Mucosa of descending colon (tissue), 3 donors: ENCODE data around the gene SETDB2. TPM values are rescaled to one million over a fixed set of nuclear protein-coding genes. Genes with fewer than 3 reads are reported as not detected.

Source experiments
- ATAC-seq: fragments of 200-7000 bp; cut with Tn5 transposase; one replicate; pipeline ENCODE4 v1.9.1; 2020; ENCODE audit warnings: mild to moderate bottlenecking, moderate library complexity
- DNase-seq, 3 donors: peaks; one replicate each; pipeline ENCODE4 v3.0.0-alpha.2; 2020
- H3K36me3 ChIP-seq: fragments of 200-600 bp; one replicate; pipeline ENCODE4 v1.8.0; 2021; ENCODE audit warnings: low read depth, mild to moderate bottlenecking
- H3K4me1 ChIP-seq: fragments of 200-600 bp; one replicate; pipeline ENCODE4 v1.8.0; 2021; ENCODE audit warnings: low read depth, mild to moderate bottlenecking
- H3K4me3 ChIP-seq: fragments of 200-600 bp; one replicate; pipeline ENCODE4 v1.8.0; 2021; ENCODE audit warnings: mild to moderate bottlenecking
- H3K9me3 ChIP-seq: fragments of 200-600 bp; one replicate; pipeline ENCODE4 v1.8.0; 2021; ENCODE audit warnings: mild to moderate bottlenecking
- intact Hi-C, 2 donors: fragments of 100-400 bp; cut with DNase I in 1 of 2; cut with micrococcal nuclease in 1 of 2; formaldehyde crosslinking; loops; one replicate each; pipeline versions ENCODE4 v1.11.0 to v1.11.1; 2022; cut with DNase I, micrococcal nuclease
- total RNA-seq, 3 donors: library from RNA; stranded (reverse); fragmentation: NEBNext Ultra II Directional in 2 of 3; extraction: Animal tissue kit (Norgen Biotek cat#: 25700) in 2 of 3; gene quantifications; one replicate each; pipeline versions ENCODE4 v1.2.1 to v1.2.4, GENCODE V29; 2021 to 2023
- TF ChIP-seq, protein P1 (sequence below): fragments of 200-600 bp; IDR thresholded peaks from one replicate; pipeline ENCODE4 v1.8.0; 2022; ENCODE audit warnings: antibody characterized with exemption, mild to moderate bottlenecking
- donor health status: DM: no; HTN: no; CAD: no; lungs with moderate emphysema.
- donor health status: DM: no; HTN: no; CAD: no.
- donor health status: DM: no; HTN: yes; CAD: no.

SETDB2 gene
- total RNA-seq, 3 donors from 2014 or later = 10.6 to 13.7 (median 11.7) TPM

GRCh38 chr13:49410477-49410876, 33.6 kb upstream of the SETDB2 start:
- DNase-seq (no peak), ATAC-seq (no peak)
- Histone ChIP-seq H3K4me3 (no peak overlapping the region), H3K36me3 (no peaks in the 10 kb centered on the region), H3K4me1 (no peaks in the 10 kb centered on the region), H3K9me3 (no peaks in the 10 kb centered on the region)
- intact Hi-C loops = no loop called here
- TF ChIP-seq, protein P1, sequence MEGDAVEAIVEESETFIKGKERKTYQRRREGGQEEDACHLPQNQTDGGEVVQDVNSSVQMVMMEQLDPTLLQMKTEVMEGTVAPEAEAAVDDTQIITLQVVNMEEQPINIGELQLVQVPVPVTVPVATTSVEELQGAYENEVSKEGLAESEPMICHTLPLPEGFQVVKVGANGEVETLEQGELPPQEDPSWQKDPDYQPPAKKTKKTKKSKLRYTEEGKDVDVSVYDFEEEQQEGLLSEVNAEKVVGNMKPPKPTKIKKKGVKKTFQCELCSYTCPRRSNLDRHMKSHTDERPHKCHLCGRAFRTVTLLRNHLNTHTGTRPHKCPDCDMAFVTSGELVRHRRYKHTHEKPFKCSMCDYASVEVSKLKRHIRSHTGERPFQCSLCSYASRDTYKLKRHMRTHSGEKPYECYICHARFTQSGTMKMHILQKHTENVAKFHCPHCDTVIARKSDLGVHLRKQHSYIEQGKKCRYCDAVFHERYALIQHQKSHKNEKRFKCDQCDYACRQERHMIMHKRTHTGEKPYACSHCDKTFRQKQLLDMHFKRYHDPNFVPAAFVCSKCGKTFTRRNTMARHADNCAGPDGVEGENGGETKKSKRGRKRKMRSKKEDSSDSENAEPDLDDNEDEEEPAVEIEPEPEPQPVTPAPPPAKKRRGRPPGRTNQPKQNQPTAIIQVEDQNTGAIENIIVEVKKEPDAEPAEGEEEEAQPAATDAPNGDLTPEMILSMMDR = no peak

DNA sequence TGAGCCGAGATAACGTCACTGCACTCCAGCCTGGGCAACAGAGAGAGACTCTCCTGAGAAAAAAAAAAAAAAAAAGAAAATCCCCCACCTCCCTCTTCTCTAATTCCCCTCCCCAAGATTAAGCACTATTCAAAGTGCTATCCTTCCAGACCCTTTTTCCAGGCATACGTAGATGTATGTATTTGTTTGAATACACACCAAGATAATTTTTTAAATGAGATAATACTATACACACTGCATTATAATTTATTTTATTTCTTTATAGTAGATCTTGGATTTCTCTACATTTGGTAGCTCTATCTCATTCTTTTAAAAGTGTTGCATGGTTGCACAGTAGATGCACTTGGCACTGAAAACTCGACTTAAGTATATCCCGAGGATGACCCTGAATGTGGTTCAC, 32.7 kb upstream of the SETDB2 start:
- Histone ChIP-seq H3K9me3 (no peaks in the 10 kb centered on the region), H3K36me3 (no peaks in the 10 kb centered on the region), H3K4me1 (no peaks in the 10 kb centered on the region), H3K4me3 (no peak overlapping the region)
- intact Hi-C loops = no loop called here
- DNase-seq (no peak), ATAC-seq (no peak)
- TF ChIP-seq, protein P1 = no peak

DNA sequence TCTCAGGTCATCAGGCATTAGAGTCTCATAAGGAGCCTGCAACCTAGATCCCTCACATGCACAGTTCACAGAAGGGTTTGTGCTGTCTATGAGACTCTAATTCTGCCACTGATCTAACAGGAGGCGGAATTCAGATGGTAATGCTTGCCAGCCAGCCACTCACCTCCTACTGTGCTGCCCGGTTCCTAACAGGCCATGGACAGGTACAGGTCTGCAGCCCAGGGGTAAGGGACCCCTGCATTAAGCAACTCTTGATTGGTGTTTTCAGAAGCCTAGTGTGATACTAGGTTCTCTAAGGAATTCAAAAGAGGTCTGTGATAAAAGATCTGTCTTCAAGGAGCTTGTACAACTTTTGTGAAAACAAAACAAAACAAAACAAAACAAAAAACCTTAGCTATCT, 31.3 kb upstream of the SETDB2 start:
- DNase-seq = no peak
- intact Hi-C loops = no loop called here
- no peak for ATAC-seq

GRCh38 chr13:49417161-49417560, 26.9 kb upstream of the SETDB2 start:
- Histone ChIP-seq H3K4me3 (no peak overlapping the region), H3K4me1 (no peaks in the 10 kb centered on the region), H3K36me3 (no peaks in the 10 kb centered on the region), H3K9me3 (no peaks in the 10 kb centered on the region)
- ATAC-seq (no peak), DNase-seq (no peak)
- intact Hi-C loops = no loop called here
- TF ChIP-seq, protein P1 = no peak

More for the DNA sequence above, 31.3 kb upstream of the SETDB2 start:
- TF ChIP-seq, protein P1 = no peak
- no peaks in the 10 kb centered on the region for H3K9me3 ChIP-seq
- no peaks in the 10 kb centered on the region for H3K36me3 ChIP-seq
- H3K4me3 ChIP-seq = no peak overlapping the region
- H3K4me1 ChIP-seq = no peaks in the 10 kb centered on the region

DNA sequence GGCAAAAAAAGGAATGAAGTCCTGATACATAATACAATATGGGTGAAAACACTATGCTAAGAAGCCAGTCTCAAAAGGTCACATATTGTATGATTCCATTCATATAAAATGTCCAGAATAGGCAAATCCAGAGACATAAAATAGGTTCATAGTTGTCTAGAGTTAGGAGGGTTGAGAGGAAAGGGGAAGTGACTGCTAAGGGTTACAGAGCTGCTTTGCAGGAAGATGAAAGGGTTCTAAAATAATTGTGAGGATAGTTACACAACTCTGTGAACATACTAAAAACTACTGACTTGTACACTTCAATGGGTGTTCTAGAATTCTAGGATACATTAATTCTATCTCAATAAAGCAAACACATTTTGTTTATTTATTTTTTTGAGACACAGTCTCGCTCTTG, 25.9 kb upstream of the SETDB2 start:
- ATAC-seq (no peak), DNase-seq (no peak)
- no peaks in the 10 kb centered on the region for H3K36me3 ChIP-seq
- no peaks in the 10 kb centered on the region for H3K9me3 ChIP-seq
- no peak overlapping the region for H3K4me3 ChIP-seq
- intact Hi-C loops = no loop called here
- TF ChIP-seq, protein P1 = no peak
- H3K4me1 ChIP-seq = no peaks in the 10 kb centered on the region

GRCh38 chr13:49419276-49419675, 24.8 kb upstream of the SETDB2 start:
- intact Hi-C loops = no loop called here
- DNase-seq (no peak), ATAC-seq (no peak)
- H3K4me1 ChIP-seq = no peaks in the 10 kb centered on the region
- no peaks in the 10 kb centered on the region for H3K9me3 ChIP-seq
- no peak overlapping the region for H3K4me3 ChIP-seq
- TF ChIP-seq, protein P1 = no peak
- H3K36me3 ChIP-seq = no peaks in the 10 kb centered on the region
